ENCODE results near the gene CCNT1.

DNA sequence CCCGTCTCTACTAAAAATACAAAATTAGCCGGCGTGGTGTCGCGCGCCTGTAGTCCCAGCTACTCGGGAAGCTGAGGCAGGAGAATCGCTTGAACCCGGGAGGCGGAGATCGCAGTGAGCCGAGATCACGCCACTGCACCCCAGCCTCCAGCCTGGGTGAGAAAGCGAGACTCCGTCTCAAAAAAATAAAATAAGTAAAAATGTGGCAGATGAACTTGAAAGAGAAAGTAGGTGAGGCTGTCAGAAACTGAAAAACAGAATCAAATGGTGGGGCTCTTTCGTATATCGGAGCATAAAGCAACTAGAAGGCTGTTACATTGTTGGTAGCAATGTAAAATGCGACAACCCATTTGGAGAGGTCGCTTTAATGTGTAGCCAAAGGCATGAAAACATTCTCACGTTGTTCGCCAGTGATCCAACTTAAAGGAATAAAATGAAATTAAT is 767 bp upstream of the CCNT1 start:
- TF ChIP-seq, protein P1, sequence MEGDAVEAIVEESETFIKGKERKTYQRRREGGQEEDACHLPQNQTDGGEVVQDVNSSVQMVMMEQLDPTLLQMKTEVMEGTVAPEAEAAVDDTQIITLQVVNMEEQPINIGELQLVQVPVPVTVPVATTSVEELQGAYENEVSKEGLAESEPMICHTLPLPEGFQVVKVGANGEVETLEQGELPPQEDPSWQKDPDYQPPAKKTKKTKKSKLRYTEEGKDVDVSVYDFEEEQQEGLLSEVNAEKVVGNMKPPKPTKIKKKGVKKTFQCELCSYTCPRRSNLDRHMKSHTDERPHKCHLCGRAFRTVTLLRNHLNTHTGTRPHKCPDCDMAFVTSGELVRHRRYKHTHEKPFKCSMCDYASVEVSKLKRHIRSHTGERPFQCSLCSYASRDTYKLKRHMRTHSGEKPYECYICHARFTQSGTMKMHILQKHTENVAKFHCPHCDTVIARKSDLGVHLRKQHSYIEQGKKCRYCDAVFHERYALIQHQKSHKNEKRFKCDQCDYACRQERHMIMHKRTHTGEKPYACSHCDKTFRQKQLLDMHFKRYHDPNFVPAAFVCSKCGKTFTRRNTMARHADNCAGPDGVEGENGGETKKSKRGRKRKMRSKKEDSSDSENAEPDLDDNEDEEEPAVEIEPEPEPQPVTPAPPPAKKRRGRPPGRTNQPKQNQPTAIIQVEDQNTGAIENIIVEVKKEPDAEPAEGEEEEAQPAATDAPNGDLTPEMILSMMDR (conservative IDR thresholded peaks at IDR 0.05; ENCODE audit: low read length) = 0 out of 2 replicates have a peak, but pooled peaks have one; percentile 8
- no peak for TF ChIP-seq EZH2phosphoT487 (IDR thresholded peaks at IDR 0.05; ENCODE audit: borderline replicate concordance, low read depth, low read length)
